OCI-LY1 (cell line): ENCODE results near the gene SSC4D.

Source experiments
- EZH2 ChIP-seq: fragments of 200-600 bp; sonication (generic), shearing (Covaris generic); IDR thresholded peaks from 2 replicates; pipeline ENCODE4 v1.8.0; 2017; ENCODE audit warnings: borderline replicate concordance, mixed run types, mild to moderate bottlenecking, antibody characterized with exemption, low read length, moderate library complexity, mixed read lengths
- TF ChIP-seq, protein P1 (sequence below): fragments of 200-600 bp; sonication (generic), shearing (Covaris generic); IDR thresholded peaks from 2 replicates; pipeline ENCODE4 v1.5.1; 2017; ENCODE audit warnings: mild to moderate bottlenecking, antibody characterized with exemption, low read length, moderate library complexity, mixed read lengths

DNA sequence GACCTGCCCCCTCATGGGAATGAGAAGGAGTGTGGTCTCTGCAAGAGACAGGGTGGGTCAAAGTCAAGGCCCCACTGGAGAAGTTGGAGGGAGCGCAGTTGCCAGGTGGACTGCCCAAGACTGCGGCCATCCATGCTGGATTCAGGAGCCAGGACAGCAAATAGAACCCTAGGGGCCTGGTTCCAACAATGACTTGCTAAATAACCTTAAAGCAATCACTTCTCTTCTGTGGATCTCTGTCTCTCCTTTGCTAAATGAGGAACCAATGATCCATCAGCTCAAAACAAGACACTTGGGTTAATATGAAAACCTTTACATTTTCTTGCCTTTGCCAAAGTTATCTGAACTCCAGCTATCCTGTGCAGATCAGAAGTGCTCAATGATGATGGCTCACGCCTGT is 38.1 kb downstream of the SSC4D start:
- TF ChIP-seq, protein P1, sequence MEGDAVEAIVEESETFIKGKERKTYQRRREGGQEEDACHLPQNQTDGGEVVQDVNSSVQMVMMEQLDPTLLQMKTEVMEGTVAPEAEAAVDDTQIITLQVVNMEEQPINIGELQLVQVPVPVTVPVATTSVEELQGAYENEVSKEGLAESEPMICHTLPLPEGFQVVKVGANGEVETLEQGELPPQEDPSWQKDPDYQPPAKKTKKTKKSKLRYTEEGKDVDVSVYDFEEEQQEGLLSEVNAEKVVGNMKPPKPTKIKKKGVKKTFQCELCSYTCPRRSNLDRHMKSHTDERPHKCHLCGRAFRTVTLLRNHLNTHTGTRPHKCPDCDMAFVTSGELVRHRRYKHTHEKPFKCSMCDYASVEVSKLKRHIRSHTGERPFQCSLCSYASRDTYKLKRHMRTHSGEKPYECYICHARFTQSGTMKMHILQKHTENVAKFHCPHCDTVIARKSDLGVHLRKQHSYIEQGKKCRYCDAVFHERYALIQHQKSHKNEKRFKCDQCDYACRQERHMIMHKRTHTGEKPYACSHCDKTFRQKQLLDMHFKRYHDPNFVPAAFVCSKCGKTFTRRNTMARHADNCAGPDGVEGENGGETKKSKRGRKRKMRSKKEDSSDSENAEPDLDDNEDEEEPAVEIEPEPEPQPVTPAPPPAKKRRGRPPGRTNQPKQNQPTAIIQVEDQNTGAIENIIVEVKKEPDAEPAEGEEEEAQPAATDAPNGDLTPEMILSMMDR, result no peak
- no peak for TF ChIP-seq EZH2
